Panc1 (cell line): ENCODE data around the gene BCAS3. TPM values are rescaled to one million over a fixed set of nuclear protein-coding genes. Genes with fewer than 3 reads are reported as not detected.

ENCODE experiments used
- ATAC-seq: fragments of 200-7000 bp; cut with Tn5 transposase; 2 replicates; pipeline ENCODE4 v1.9.1; 2020; ENCODE audit warnings: mild to moderate bottlenecking, moderate library complexity
- BruUV-seq: library from RNA; stranded (reverse); fragments of 400-500 nt; replicated peaks from 2 replicates; lab custom pipeline; 2021; lab: Mats Ljungman, UMichigan
- CTCF ChIA-PET: fragments of 300-600 bp; sonication (Branson Sonifier 250); formaldehyde crosslinking; loops from one replicate; lab custom pipeline; 2022; ENCODE audit warnings: antibody characterized with exemption; lab: Charles Lee
- POLR2A ChIA-PET: fragments of 300-600 bp; sonication (Branson Sonifier 250); formaldehyde crosslinking; loops from one replicate; lab custom pipeline; 2022; ENCODE audit warnings: antibody characterized with exemption; lab: Charles Lee
- DNase-seq: peaks from one replicate; pipeline ENCODE4 v3.0.0-alpha.2; 2010; ENCODE audit warnings: low read depth, low spot score
- H3K27ac ChIP-seq: 2 replicates; pipeline ENCODE4 v1.5.1; 2011; ENCODE audit warnings: mild to moderate bottlenecking, low read length, inconsistent platforms
- H3K27me3 ChIP-seq: fragments of 200-500 bp; sonication (Bioruptor generic); 2 replicates; pipeline ENCODE4 v1.6.0; 2014; ENCODE audit warnings: low read length, inconsistent platforms; ENCODE audit not compliant: control insufficient read depth, insufficient read depth
- H3K36me3 ChIP-seq: fragments of 200-500 bp; sonication (Bioruptor generic); 2 replicates; pipeline ENCODE4 v1.5.1; 2014; ENCODE audit warnings: inconsistent platforms, mild to moderate bottlenecking, low read length, moderate library complexity; ENCODE audit not compliant: control insufficient read depth, insufficient read depth
- H3K4me1 ChIP-seq: 2 replicates; pipeline ENCODE4 v1.5.1; 2011; ENCODE audit warnings: inconsistent platforms, mild to moderate bottlenecking, low read length, moderate library complexity; ENCODE audit not compliant: control insufficient read depth, insufficient read depth
- H3K4me3 ChIP-seq, 2 experiments: 2 replicates each; pipeline ENCODE4 v1.5.1; 2011 to 2012; ENCODE audit warnings: low read depth in 2 of 2, low read length in 2 of 2, mild to moderate bottlenecking in 2 of 2, inconsistent platforms in 1 of 2, moderate library complexity in 1 of 2
- H3K9me3 ChIP-seq: fragments of 200-500 bp; sonication (Bioruptor generic); 2 replicates; pipeline ENCODE4 v1.5.1; 2014; ENCODE audit warnings: low read depth, mild to moderate bottlenecking, inconsistent platforms, low read length, moderate library complexity; ENCODE audit not compliant: control insufficient read depth, insufficient read depth
- CTCF ChIP-seq: fragments of 450-650 bp; IDR thresholded peaks from 2 replicates; pipeline ENCODE4 v1.5.1; 2017; ENCODE audit warnings: mild to moderate bottlenecking
- POLR2AphosphoS5 ChIP-seq: IDR thresholded peaks from 2 replicates; pipeline ENCODE4 v1.6.1; 2012; ENCODE audit warnings: mild to moderate bottlenecking, low read depth, low read length, moderate library complexity
- REST ChIP-seq, 2 experiments: IDR thresholded peaks; 2 replicates each; pipeline ENCODE4 v1.6.1; 2011 to 2012; ENCODE audit warnings: low read depth in 2 of 2, control low read depth in 1 of 2, low read length in 1 of 2, mild to moderate bottlenecking in 1 of 2, moderate library complexity in 1 of 2; ENCODE audit not compliant: insufficient read depth in 1 of 2
- SIN3A ChIP-seq: IDR thresholded peaks from 2 replicates; pipeline ENCODE4 v1.6.1; 2012; ENCODE audit warnings: low read depth, mild to moderate bottlenecking, low read length, moderate library complexity, borderline replicate concordance; ENCODE audit not compliant: insufficient read depth
- TCF7L2 ChIP-seq: IDR thresholded peaks from 2 replicates; pipeline ENCODE4 v1.6.1; 2011; ENCODE audit warnings: mild to moderate bottlenecking, low read depth, low read length, inconsistent platforms
- in situ Hi-C: cut with HindIII; loops from 2 replicates; pipeline ENCODE4 v1.10.0; 2016; ENCODE audit warnings: low sequenced_read_pairs, low pct_unique_long_range_greater_than_20kb
- intact Hi-C: fragments of 100-400 bp; cut with micrococcal nuclease; formaldehyde crosslinking; loops from one replicate; pipeline ENCODE4 v1.10.0; 2022; ENCODE audit not compliant: unreplicated experiment
- total RNA-seq: library from RNA; stranded (reverse); gene quantifications from one replicate; pipeline ENCODE4 v1.2.1, GENCODE V29; 2021; ENCODE audit not compliant: unreplicated experiment

BCAS3 gene
- total RNA-seq, 1 experiment from 2014 or later = 9.3 TPM

- BruUV-seq = no TSS peak
- intact Hi-C loops (no loop called here), in situ Hi-C loops (no loop called here)
- no peaks in the 10 kb centered on the region for H3K27me3 ChIP-seq
- CTCF ChIA-PET = no interaction called here
- no peaks in the 10 kb centered on the region for H3K36me3 ChIP-seq
- no peak for TF ChIP-seq CTCF
- TF ChIP-seq TCF7L2 = no peak
- no peak for TF ChIP-seq REST (IDR thresholded peaks at IDR 0.05; ENCODE audit: insufficient read depth in 1 of 2, low read depth in 2 of 2, low read length in 1 of 2)
- no peak for TF ChIP-seq SIN3A
- TF ChIP-seq POLR2AphosphoS5 = no peak
- no peak overlapping the region for H3K4me3 ChIP-seq
- peaks cover 3% of the 10 kb centered on the region; the same call in 1 of the 2 replicates for H3K4me1 ChIP-seq
- no peak for DNase-seq
- POLR2A ChIA-PET = no interaction called here
- ATAC-seq = no peak
- H3K27ac ChIP-seq = no peak overlapping the region
- H3K9me3 ChIP-seq = peaks cover 4% of the 10 kb centered on the region; the same call in 1 of the 2 replicates
Measured at GRCh38 chr17:61436273-61436672, 758.6 kb downstream of the BCAS3 start.

- no TSS peak for BruUV-seq
- Histone ChIP-seq H3K9me3 (peaks cover 4% of the 10 kb centered on the region; the same call in 1 of the 2 replicates), H3K36me3 (no peaks in the 10 kb centered on the region), H3K27ac (no peak overlapping the region), H3K4me3 (no peak overlapping the region), H3K27me3 (no peaks in the 10 kb centered on the region), H3K4me1 (no peaks in the 10 kb centered on the region)
- in situ Hi-C loops (no loop called here), intact Hi-C loops (no loop called here)
- ChIA-PET CTCF (no interaction called here), POLR2A (no interaction called here)
- ATAC-seq (no peak), DNase-seq (no peak)
- TF ChIP-seq CTCF = no peak
- TF ChIP-seq TCF7L2 = no peak
Measured at GRCh38 chr17:61436995-61437704, 759.5 kb downstream of the BCAS3 start.
